Hepatocyte (in vitro differentiated cells): ENCODE results near the gene TGFBI. TPM values are rescaled to one million over a fixed set of nuclear protein-coding genes. Genes with fewer than 3 reads are reported as not detected.
A peak's percentile ranks its signal among the peaks of the same experiment; 100 is the strongest.

ENCODE experiments used
- DNase-seq: peaks from one replicate; pipeline ENCODE4 v3.0.0-alpha.2; 2016; ENCODE audit warnings: low spot score
- H2AFZ ChIP-seq: fragments of 200-600 bp; sonication (generic); 2 replicates; pipeline ENCODE4 v1.6.0; 2016; ENCODE audit warnings: antibody characterized with exemption, mild to moderate bottlenecking
- H3K27ac ChIP-seq: fragments of 200-600 bp; sonication (generic); 2 replicates; pipeline ENCODE4 v1.5.1; 2016; ENCODE audit warnings: mild to moderate bottlenecking
- H3K27me3 ChIP-seq: fragments of 200-600 bp; sonication (generic); 2 replicates; pipeline ENCODE4 v1.6.1; 2016
- H3K36me3 ChIP-seq: fragments of 200-600 bp; sonication (generic); replicated peaks from 2 replicates; pipeline ENCODE4 v1.5.1; 2016; ENCODE audit warnings: low read depth; ENCODE audit not compliant: insufficient read depth
- H3K4me1 ChIP-seq: fragments of 200-600 bp; sonication (generic); 2 replicates; pipeline ENCODE4 v1.5.1; 2016; ENCODE audit warnings: mild to moderate bottlenecking, moderate library complexity; ENCODE audit not compliant: insufficient read depth
- H3K4me2 ChIP-seq: fragments of 200-600 bp; sonication (generic); 2 replicates; pipeline ENCODE4 v1.6.0; 2016
- H3K4me3 ChIP-seq: fragments of 200-600 bp; sonication (generic); 2 replicates; pipeline ENCODE4 v1.5.1; 2016; ENCODE audit warnings: mild to moderate bottlenecking
- H3K79me2 ChIP-seq: fragments of 200-600 bp; sonication (generic); 2 replicates; pipeline ENCODE4 v1.6.0; 2017; ENCODE audit warnings: mild to moderate bottlenecking
- H3K9me2 ChIP-seq: fragments of 200-600 bp; sonication (generic); replicated peaks from 2 replicates; pipeline ENCODE4 v1.6.0; 2017; ENCODE audit warnings: mild to moderate bottlenecking; ENCODE audit not compliant: insufficient read depth
- H3K9me3 ChIP-seq: fragments of 200-600 bp; sonication (generic); 2 replicates; pipeline ENCODE4 v1.5.1; 2016; ENCODE audit warnings: low read depth, mild to moderate bottlenecking
- H4K20me1 ChIP-seq: fragments of 200-600 bp; sonication (generic); 2 replicates; pipeline ENCODE4 v1.6.0; 2016; ENCODE audit warnings: mild to moderate bottlenecking; ENCODE audit not compliant: insufficient read depth, poor library complexity, severe bottlenecking
- EZH2 ChIP-seq: fragments of 200-600 bp; sonication (generic); IDR thresholded peaks from 2 replicates; pipeline ENCODE4 v1.6.1; 2016; ENCODE audit warnings: antibody characterized with exemption, mild to moderate bottlenecking, borderline replicate concordance
- EZH2phosphoT487 ChIP-seq: fragments of 200-600 bp; sonication (generic); IDR thresholded peaks from one replicate; pipeline ENCODE4 v1.6.1; 2018; ENCODE audit warnings: antibody characterized with exemption, mild to moderate bottlenecking, low read depth, moderate library complexity; ENCODE audit not compliant: unreplicated experiment, severe bottlenecking
- WGBS: methylation state at CpG from one replicate; pipeline ENCODE4 v1.1.6; 2016; ENCODE audit warnings: low lambda C conversion rate; ENCODE audit errors: missing lambda C conversion rate; 5-methylcytosine and 5-hydroxymethylcytosine counted together
- polyA plus RNA-seq: library from polyadenylated mRNA; unstranded; fragments of >200 nt; fragmentation: Nextera tagmentation; extraction: Ambion mirVana; gene quantifications from 2 replicates; pipeline ENCODE4 v1.2.1, GENCODE V29; 2016
- total RNA-seq: library from RNA; depleted of rRNA; stranded (reverse); fragments of >200 nt; gene quantifications from 2 replicates; pipeline ENCODE4 v1.2.3, GENCODE V29; 2014
- TF ChIP-seq, protein P1 (sequence below): fragments of 200-600 bp; sonication (generic); IDR thresholded peaks from 2 replicates; pipeline ENCODE4 v1.5.1; 2016; ENCODE audit warnings: antibody characterized with exemption, mild to moderate bottlenecking; ENCODE audit not compliant: poor library complexity

The TGFBI gene
- total and polyA plus RNA-seq, 2 experiments from 2014 or later, result 396 to 401 TPM

DNA sequence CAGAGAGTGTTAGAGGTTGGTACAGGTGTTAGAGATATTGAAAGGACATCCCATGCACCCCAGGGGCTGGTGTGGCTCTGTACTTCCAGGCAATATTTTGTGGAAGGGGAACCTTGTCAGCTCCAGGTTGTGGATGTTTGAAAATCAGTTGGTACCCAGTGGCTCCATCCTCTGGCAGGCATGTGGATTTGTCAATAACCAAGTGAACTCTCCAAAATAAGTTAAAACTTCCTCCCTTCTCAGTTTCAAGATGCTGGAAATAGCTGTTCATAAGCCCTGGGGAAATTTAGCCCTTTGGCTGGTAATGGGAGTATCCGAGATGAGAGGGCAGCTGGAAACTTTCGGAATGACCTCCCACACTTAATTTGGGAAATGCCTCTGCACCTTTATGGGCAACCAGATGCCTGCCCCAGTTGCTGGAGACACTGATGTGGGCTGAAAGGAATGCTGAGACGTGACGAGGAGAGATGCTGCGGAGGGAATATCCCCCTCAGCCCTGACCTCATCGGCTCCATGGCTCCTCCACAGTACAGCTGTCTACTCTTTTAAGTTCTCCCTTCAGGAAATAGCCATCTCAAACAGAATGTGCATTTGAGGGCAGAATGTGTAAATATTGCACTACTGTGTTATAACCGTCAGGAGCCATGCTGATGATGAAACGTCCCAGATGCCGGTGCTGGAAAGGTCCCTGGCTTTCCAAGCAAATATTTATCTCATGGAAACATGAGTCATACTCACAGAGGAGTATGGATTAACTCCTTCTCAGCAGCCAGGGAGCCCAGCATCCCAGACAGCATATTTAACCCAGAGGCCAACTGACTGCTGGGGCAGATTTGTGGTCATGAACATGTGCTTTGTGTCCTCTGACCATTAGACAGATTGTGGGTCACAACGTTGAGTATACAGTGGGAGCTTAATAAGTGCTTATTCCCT is 29.5 kb downstream of the TGFBI start:
- Histone ChIP-seq H3K4me2 (peak overlapping the region; percentile 11), H3K9me3 (no peaks in the 10 kb centered on the region), H3K4me3 (no peak overlapping the region), H3K27me3 (no peaks in the 10 kb centered on the region), H2AFZ (no peak overlapping the region), H3K36me3 (no peaks in the 10 kb centered on the region), H3K79me2 (no peaks in the 10 kb centered on the region), H3K4me1 (peaks cover 40% of the 10 kb centered on the region), H3K27ac (peak overlapping the region; percentile 93), H3K9me2 (no peaks in the 10 kb centered on the region), H4K20me1 (no peaks in the 10 kb centered on the region)
- peak; percentile 93 for DNase-seq
- 13% methylated on average over 10 of the region's 10 CpGs for WGBS
- TF ChIP-seq, protein P1, sequence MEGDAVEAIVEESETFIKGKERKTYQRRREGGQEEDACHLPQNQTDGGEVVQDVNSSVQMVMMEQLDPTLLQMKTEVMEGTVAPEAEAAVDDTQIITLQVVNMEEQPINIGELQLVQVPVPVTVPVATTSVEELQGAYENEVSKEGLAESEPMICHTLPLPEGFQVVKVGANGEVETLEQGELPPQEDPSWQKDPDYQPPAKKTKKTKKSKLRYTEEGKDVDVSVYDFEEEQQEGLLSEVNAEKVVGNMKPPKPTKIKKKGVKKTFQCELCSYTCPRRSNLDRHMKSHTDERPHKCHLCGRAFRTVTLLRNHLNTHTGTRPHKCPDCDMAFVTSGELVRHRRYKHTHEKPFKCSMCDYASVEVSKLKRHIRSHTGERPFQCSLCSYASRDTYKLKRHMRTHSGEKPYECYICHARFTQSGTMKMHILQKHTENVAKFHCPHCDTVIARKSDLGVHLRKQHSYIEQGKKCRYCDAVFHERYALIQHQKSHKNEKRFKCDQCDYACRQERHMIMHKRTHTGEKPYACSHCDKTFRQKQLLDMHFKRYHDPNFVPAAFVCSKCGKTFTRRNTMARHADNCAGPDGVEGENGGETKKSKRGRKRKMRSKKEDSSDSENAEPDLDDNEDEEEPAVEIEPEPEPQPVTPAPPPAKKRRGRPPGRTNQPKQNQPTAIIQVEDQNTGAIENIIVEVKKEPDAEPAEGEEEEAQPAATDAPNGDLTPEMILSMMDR, result peak; percentile 60
- TF ChIP-seq EZH2, result no peak

DNA sequence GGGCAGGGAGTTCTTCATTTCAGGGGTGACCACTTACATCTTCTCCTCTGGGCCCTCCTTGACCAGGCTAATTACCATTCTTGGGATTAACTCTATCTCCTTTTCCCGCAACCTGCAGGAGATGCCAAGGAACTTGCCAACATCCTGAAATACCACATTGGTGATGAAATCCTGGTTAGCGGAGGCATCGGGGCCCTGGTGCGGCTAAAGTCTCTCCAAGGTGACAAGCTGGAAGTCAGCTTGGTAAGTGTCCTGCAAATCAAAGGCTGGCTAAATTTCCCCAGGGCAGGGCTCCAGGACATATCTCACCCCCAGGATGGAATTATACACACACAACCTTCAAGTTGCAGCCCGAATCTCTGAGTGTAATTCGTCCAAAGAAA is 30.2 kb downstream of the TGFBI start:
- Histone ChIP-seq H3K4me1 (peaks cover 36% of the 10 kb centered on the region), H4K20me1 (no peaks in the 10 kb centered on the region), H3K4me3 (no peak overlapping the region), H2AFZ (no peak overlapping the region), H3K9me3 (no peaks in the 10 kb centered on the region), H3K36me3 (no peaks in the 10 kb centered on the region), H3K27ac (peak overlapping the region; percentile 68), H3K79me2 (no peaks in the 10 kb centered on the region), H3K27me3 (no peaks in the 10 kb centered on the region), H3K4me2 (no peak overlapping the region), H3K9me2 (no peaks in the 10 kb centered on the region)
- WGBS, result 82% methylated on average over 6 of the region's 6 CpGs
- DNase-seq, result no peak
- TF ChIP-seq EZH2, result no peak
- no peak for TF ChIP-seq EZH2phosphoT487
- TF ChIP-seq, protein P1, result no peak

GRCh38 chr5:136060963-136061362 is 32.2 kb downstream of the TGFBI start:
- H3K27me3 ChIP-seq, result no peaks in the 10 kb centered on the region
- no peak overlapping the region for H3K4me3 ChIP-seq
- peaks cover 27% of the 10 kb centered on the region for H3K4me1 ChIP-seq
- H3K4me2 ChIP-seq, result no peak overlapping the region
- no peaks in the 10 kb centered on the region for H3K36me3 ChIP-seq
- H3K79me2 ChIP-seq, result no peaks in the 10 kb centered on the region
- no peaks in the 10 kb centered on the region for H4K20me1 ChIP-seq
- 97% methylated on average over 7 of the region's 7 CpGs for WGBS
- TF ChIP-seq, protein P1, result no peak
- no peak for TF ChIP-seq EZH2
- TF ChIP-seq EZH2phosphoT487, result no peak
- H2AFZ ChIP-seq, result no peak overlapping the region
- no peaks in the 10 kb centered on the region for H3K9me2 ChIP-seq
- no peak overlapping the region for H3K27ac ChIP-seq
- no peaks in the 10 kb centered on the region for H3K9me3 ChIP-seq
- DNase-seq, result no peak
